Measurements from ENCODE around the gene PLD5.

PLD5 gene

DNA sequence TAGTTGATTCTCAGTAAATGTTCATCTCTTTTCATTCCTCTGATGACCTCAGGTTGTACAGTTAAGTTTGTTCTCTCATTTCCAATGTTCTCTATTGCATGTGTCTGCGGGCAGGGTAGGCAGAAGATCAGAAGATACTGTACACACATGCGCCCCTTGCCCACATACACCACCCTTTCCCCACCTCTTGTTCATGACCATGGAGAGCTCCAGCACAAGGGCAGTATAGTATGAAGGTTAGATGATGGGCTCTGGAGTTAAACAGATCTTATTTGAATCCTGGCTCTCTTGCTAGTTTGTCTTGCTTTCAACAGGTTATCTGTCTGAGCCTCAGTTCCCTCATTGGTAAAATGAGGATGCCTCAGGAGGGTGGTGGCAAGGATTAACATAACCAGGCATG, 17.8 kb upstream of the PLD5 start:
- no peaks in the 10 kb centered on the region for H3K36me3 ChIP-seq
- no peaks in the 10 kb centered on the region for H4K20me1 ChIP-seq
- H3K4me3 ChIP-seq = no peak overlapping the region
- no peaks in the 10 kb centered on the region for H3K27me3 ChIP-seq
- no peaks in the 10 kb centered on the region for H3K4me1 ChIP-seq
- H3K27ac ChIP-seq = no peak overlapping the region
- H3K9me3 ChIP-seq = no peaks in the 10 kb centered on the region
- no peak overlapping the region for H3K4me2 ChIP-seq
- no peak for TF ChIP-seq Cebpa-rat (IDR thresholded peaks at IDR 0.05)
- no peak overlapping the region for H3K9ac ChIP-seq

DNA sequence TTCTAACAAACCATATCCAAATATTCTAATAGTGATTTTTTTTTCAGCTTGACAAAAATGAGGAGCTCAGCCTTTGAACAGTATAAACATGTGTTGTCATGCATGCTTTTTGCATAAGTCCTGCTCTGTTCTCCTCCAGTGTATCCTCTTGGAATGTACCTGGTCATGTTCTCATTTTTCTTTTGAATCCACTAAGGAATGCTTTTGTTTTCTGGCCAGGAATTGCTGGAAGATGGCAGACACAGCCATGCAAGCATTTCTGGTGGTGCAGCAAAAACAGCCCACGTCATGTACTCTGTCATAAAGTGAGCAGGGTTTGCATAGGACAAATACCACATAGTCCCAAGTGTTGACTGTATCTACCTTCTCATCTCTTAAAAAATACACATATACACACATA, 11.5 kb upstream of the PLD5 start:
- H3K4me3 ChIP-seq = no peak overlapping the region
- no peak for TF ChIP-seq Cebpa-rat (IDR thresholded peaks at IDR 0.05)
- no peaks in the 10 kb centered on the region for H3K27me3 ChIP-seq
- H4K20me1 ChIP-seq = no peaks in the 10 kb centered on the region
- H3K36me3 ChIP-seq = no peaks in the 10 kb centered on the region
- peaks cover 11% of the 10 kb centered on the region for H3K4me1 ChIP-seq
- H3K9me3 ChIP-seq = no peaks in the 10 kb centered on the region
- no peak overlapping the region for H3K4me2 ChIP-seq
- no peak overlapping the region for H3K27ac ChIP-seq
- H3K9ac ChIP-seq = no peak overlapping the region

DNA sequence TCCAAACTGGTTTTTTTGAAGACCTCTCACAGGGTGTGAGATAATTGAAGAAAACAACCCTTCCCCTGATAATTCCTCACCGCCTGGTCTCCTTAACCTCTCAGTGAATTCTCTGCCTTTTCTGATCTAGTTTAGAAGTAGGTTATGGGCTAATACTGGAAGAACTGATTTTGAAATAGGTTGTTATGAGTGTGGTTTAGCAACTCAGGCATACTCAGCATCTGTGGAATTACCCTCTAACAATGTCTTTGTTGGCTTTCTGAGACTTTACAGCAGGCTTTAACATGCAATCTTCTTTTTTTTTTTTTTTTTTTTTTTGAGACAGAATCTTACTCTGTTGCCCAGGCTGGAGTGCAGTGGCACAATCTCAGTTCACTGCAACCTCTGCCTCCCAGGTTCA, 10.3 kb upstream of the PLD5 start:
- Histone ChIP-seq H3K4me3 (no peak overlapping the region), H3K27me3 (no peaks in the 10 kb centered on the region), H4K20me1 (no peaks in the 10 kb centered on the region), H3K27ac (no peak overlapping the region), H3K9me3 (no peaks in the 10 kb centered on the region), H3K36me3 (no peaks in the 10 kb centered on the region), H3K9ac (no peak overlapping the region), H3K4me1 (peaks cover 11% of the 10 kb centered on the region), H3K4me2 (no peak overlapping the region)
- no peak for TF ChIP-seq Cebpa-rat (IDR thresholded peaks at IDR 0.05)

DNA sequence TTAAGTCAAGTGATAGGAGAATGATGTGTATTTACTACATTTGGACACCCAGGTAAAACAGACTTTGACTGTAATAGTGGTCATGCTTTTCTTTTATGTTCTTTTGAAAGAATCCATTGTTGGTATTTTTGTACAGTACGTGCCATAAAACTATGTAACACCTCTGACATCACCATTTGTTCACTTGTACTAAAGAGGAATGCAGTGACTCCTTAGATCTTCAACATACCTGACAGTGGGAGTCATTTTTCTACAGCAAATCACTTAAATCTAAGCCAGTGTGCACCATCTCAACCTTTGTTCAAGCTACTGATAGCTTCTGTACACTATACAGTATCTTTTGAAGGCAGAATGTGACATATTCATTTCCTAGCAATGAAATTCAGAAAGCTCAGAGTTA, 6.3 kb upstream of the PLD5 start:
- no peak overlapping the region for H3K4me3 ChIP-seq
- H3K9ac ChIP-seq = no peak overlapping the region
- no peaks in the 10 kb centered on the region for H3K9me3 ChIP-seq
- H4K20me1 ChIP-seq = no peaks in the 10 kb centered on the region
- H3K27me3 ChIP-seq = peaks cover 3% of the 10 kb centered on the region; the same call in 1 of the 2 replicates
- no peak for TF ChIP-seq Cebpa-rat (IDR thresholded peaks at IDR 0.05)
- H3K4me2 ChIP-seq = no peak overlapping the region
- H3K27ac ChIP-seq = no peak overlapping the region
- H3K4me1 ChIP-seq = peaks cover 11% of the 10 kb centered on the region
- no peaks in the 10 kb centered on the region for H3K36me3 ChIP-seq

DNA sequence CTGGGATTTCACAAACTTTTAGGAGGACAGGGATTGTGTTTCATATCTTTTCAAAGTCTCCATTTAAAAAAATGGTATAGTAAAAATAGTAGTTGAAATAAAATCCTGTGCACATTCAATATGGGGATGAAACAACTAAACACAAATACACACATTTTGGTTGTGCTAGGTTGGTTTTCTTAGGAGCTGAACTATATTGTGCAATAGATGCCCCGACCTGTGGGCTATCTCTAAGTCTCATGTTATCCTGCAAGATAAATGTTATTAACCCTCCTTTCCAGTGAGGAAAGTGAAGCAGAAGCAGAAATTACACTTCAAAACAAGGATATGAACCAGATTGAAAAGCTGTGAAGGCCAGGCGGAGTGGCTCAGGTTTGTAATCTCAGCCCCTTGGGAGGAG, 1.3 kb upstream of the PLD5 start:
- Histone ChIP-seq H3K4me3 (no peak overlapping the region), H3K4me2 (peak overlapping the region; percentile 77; the same call in 1 of the 2 replicates), H3K9me3 (peaks cover 16% of the 10 kb centered on the region), H3K27me3 (peaks cover 20% of the 10 kb centered on the region), H4K20me1 (no peaks in the 10 kb centered on the region; the same call in 1 of the 2 replicates), H3K9ac (no peak overlapping the region), H3K4me1 (0 out of 2 replicates have a peak, but pooled peaks cover 6% of the 10 kb centered on the region), H3K36me3 (no peaks in the 10 kb centered on the region), H3K27ac (no peak overlapping the region)
- peak; percentile 31; the same call in 1 of the 2 replicates for TF ChIP-seq Cebpa-rat (IDR thresholded peaks at IDR 0.05)

DNA sequence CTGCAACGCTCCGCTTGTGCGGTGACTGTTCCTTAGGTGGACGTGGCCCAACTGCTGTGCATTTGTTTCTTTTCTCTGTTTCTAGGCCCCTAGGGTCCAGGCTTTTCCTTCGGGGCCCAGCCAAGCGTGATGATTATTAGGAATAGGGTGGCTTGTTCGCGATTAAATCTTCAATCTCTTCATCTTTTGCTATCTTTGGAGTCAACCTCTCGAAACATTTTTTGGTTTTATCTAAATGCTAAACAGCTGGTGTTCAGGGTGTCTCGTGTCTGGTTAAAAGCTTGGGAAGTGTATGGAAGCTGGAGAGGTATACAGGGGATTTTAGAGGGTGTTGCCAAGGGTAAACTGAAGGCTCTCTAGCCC, 844 bp upstream of the PLD5 start:
- H3K36me3 ChIP-seq = no peaks in the 10 kb centered on the region
- peak overlapping the region; percentile 67 for H3K4me3 ChIP-seq
- 0 out of 2 replicates have a peak, but pooled peaks cover 6% of the 10 kb centered on the region for H3K4me1 ChIP-seq
- H3K9ac ChIP-seq = no peak overlapping the region
- no peak overlapping the region for H3K27ac ChIP-seq
- no peak for TF ChIP-seq Cebpa-rat (IDR thresholded peaks at IDR 0.05)
- peak overlapping the region; percentile 77 for H3K4me2 ChIP-seq
- H4K20me1 ChIP-seq = no peaks in the 10 kb centered on the region; the same call in 1 of the 2 replicates
- peaks cover 20% of the 10 kb centered on the region for H3K27me3 ChIP-seq
- peaks cover 16% of the 10 kb centered on the region for H3K9me3 ChIP-seq

DNA sequence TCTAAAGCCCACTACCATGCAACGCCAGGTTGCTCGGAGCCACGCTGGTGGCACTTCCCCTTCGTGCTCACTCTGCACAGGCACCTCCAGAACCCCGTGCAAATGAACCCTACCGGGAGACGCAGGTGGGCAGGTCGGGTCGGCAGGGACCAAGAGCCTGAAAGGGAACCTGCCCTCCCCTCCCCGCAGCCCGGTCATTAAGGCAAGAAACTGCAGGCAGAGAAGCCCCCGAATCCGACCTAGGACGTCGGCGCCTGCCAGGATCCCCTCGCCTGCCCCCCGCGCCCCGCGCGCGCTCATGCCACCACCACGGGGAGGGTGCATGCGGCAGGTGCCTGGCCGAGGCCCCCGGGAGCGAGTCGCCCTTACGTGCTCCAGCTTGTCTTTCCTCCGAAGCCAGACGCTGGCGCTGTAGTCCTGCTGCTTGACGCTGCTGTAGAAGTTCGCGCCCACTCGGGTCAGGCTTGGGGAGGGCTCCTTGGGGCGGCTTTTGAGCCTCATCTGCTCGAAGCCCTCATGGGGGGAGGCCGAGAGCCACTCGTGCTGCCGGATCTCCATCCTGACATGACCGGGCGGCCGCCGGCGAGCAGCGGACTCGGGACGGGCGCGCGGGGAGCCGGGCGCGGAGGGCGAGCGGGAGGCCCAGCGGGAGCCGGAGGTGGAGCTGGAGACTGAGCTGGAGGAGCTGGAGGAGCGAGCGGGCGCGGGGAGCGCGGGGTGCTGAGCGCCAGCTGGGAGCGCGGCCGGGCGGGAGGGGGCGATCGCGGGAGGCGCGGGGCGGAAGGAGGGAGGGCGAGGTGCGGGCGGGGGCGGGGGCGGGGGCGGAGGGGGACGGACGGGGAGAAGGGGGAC, 552 bp downstream of the PLD5 start:
- Histone ChIP-seq H3K4me1 (0 out of 2 replicates have a peak, but pooled peaks cover 6% of the 10 kb centered on the region), H3K36me3 (no peaks in the 10 kb centered on the region), H3K27me3 (peaks cover 20% of the 10 kb centered on the region), H4K20me1 (no peaks in the 10 kb centered on the region; the same call in 1 of the 2 replicates), H3K9me3 (peaks cover 16% of the 10 kb centered on the region), H3K27ac (no peak overlapping the region), H3K4me3 (peak overlapping the region; percentile 67), H3K9ac (no peak overlapping the region), H3K4me2 (peak overlapping the region; percentile 48)
- no peak for TF ChIP-seq Cebpa-rat (IDR thresholded peaks at IDR 0.05)

DNA sequence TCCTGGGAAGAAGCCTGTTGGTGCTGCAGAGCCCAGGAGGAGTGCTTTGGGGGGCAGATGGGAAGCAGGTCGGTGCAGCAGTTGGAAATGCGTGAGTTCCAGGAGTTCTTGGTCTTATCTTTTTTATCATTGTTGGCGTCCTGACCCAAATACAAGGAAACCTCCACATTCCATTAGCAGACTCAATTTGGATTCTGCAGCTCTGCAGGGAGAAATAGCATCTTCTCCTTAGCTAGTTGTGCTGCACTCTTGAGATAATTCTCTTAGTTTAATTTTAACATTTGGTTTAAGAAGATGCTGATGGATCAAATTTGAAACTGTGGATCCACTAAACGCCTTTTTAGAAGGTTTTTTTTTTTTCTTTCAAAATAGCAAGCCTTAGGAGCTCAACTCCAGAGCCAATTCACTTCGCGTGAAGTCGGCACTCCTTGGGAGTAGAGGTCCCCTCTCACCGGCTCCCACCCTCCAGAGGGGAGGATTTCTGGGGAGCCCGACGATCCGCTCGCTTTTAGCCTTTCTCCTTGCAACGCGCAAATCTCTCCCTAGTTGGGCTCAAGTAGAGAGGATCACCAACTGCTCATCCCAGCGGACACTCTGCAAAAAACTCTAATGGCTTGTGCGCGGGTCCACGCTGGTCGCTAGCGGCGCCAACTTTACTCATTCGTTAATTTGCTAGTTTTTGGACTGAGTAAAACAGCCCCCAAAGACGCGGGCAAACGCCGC, 1.3 kb downstream of the PLD5 start:
- Histone ChIP-seq H3K4me1 (0 out of 2 replicates have a peak, but pooled peaks cover 6% of the 10 kb centered on the region), H3K27ac (no peak overlapping the region), H3K4me3 (no peak overlapping the region), H3K9me3 (peaks cover 16% of the 10 kb centered on the region), H3K36me3 (no peaks in the 10 kb centered on the region), H3K4me2 (no peak overlapping the region), H3K9ac (no peak overlapping the region), H4K20me1 (no peaks in the 10 kb centered on the region; the same call in 1 of the 2 replicates), H3K27me3 (peaks cover 20% of the 10 kb centered on the region)
- TF ChIP-seq Cebpa-rat (IDR thresholded peaks at IDR 0.05) = no peak

DNA sequence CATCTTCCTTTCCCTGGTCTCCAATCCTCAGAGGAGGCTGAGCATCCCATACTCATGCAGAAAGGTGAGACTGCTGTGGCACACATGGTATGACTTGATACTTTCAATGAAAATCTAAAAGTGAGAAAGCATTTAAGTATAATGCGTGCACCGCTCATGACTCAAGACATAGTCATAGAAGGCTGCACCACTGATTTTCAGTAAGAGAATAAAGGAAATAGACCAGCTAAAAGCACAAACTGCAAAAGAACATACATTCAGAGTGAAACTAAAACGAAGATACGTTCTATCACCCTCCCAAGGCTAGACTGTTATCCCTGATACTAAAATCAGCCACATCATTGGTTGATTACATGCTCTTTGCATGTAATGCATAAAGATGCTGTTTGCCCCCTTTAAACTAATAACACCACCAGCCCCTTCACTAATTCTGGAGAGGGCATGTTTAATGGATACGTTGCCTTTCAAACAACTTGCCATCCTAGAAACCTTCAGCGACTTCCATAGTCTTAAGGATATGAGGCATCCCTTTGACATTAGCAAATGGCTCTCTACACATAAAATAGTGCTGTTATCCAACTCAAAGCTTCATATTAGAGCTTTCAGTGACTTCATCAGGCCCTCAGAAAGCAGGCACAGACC, 2.1 kb downstream of the PLD5 start:
- Histone ChIP-seq H4K20me1 (no peaks in the 10 kb centered on the region; the same call in 1 of the 2 replicates), H3K4me2 (no peak overlapping the region), H3K27me3 (peaks cover 20% of the 10 kb centered on the region), H3K27ac (no peak overlapping the region), H3K36me3 (no peaks in the 10 kb centered on the region), H3K9me3 (peaks cover 16% of the 10 kb centered on the region), H3K9ac (no peak overlapping the region), H3K4me1 (0 out of 2 replicates have a peak, but pooled peaks cover 6% of the 10 kb centered on the region), H3K4me3 (no peak overlapping the region)
- TF ChIP-seq Cebpa-rat (IDR thresholded peaks at IDR 0.05) = no peak
